ENCODE results near the gene BMERB1.

The BMERB1 gene

GRCh38 chr16:15464401-15465186 lies 30.2 kb downstream of the BMERB1 start:
- no peak for DNase-seq

DNA sequence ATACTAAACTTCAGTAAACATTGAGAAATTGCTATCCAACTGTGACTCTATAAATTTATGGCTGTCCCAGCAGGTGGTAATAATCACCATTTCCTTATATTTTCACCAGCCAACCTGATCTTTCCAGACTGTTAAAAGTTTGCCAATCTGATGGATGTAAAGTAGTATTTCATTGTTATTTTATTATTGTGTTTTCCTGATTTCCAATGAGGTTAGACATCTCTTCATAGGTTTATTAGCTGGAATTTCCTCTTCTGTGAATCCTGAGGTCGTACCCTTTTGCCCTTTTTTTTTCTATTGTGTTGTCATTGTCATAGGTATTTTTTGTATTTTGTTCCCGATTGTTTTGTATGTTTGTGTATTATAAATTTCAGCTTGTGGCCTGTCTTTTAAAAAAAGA lies 31.7 kb downstream of the BMERB1 start:
- DNase-seq: no peak

GRCh38 chr16:15466886-15467781 lies 32.7 kb downstream of the BMERB1 start:
- no peak for DNase-seq

DNA sequence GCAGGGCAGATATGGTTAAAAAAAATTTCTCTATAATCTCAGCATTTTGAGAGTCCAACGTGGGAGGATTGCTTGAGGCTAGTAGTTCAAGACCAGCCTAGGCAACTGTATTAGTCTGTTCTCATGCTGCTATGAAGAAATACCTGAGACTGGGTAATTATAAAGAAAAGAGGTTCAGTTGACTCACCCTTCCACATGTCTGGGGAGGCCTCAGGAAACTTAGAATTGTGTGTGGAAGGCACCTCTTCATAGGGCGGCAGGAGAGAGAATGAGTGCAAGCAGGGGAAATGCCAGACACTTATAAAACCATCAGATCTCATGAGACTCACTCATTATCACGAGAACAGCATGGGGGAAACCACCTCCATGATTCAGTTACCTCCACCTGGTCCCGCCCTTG lies 42.6 kb downstream of the BMERB1 start:
- peak in 1 of 2 experiments; percentile 4 for DNase-seq

DNA sequence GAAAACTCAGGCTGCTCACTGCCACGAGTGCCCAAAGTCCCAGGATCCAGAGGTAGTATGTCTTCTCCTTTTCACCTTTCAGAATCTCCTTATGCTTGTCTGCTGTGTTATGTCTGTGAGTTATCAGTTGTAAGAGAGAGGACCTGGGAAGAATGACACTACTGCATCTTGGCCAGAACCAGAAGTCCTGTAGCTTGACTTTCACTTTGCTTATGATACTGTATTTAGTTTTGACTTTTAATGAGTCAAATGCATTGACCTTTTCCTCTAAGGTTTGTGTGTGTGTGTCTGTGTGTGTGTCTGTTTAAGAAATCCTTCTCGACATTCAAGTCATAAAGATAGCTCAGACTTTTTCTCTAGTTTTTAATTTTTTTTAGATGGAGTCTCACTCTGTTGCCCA lies 43.4 kb downstream of the BMERB1 start:
- no peak for DNase-seq

DNA sequence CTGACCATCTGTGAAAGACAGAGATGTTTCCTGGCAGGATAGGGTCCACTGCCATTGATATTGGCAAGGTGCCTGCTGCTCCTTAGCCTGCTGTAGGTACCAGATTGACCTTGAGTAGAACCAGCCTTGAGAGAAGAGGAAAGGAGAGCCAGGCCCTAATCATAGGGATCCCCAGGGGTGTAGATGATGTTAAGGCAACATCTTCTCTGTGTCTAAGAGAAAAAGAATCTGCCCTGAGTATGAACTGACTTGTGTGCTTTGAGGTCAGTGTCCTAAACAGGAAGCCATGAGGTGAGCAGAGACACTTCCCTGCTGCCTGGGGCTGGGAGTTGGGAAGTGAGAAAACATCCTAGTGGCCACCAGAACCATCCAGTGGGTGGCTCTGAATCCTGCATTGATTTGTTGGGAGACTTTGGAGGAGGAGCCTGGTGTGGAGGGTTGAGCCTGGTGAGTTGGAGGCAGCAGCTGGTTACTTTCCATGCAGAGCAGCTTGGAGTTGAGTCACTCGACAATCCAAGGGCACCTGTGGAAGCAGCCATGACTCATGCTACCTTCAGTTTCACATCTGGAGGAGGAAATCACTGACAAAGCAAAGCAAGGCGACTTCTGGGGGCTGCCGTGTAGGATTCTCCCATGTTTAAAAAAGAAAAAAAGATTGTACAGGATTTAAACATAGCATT lies 47.8 kb downstream of the BMERB1 start:
- DNase-seq: peak; percentile 10 to 57

- no peak for DNase-seq
Observed at GRCh38 chr16:15482748-15483298, 48.4 kb downstream of the BMERB1 start.

GRCh38 chr16:15483857-15484256 lies 49.5 kb downstream of the BMERB1 start:
- DNase-seq: no peak

- DNase-seq: no peak
Observed at GRCh38 chr16:15484662-15485061, 50.3 kb downstream of the BMERB1 start.

- DNase-seq: no peak
Observed at GRCh38 chr16:15485175-15485574, 50.8 kb downstream of the BMERB1 start.

GRCh38 chr16:15486661-15487060 lies 52.3 kb downstream of the BMERB1 start:
- DNase-seq: no peak

- no peak for DNase-seq
Observed at GRCh38 chr16:15487336-15488284, 53.2 kb downstream of the BMERB1 start.

- no peak for DNase-seq
Observed at GRCh38 chr16:15489016-15489415, 54.6 kb downstream of the BMERB1 start.

GRCh38 chr16:15490123-15490711 lies 55.8 kb downstream of the BMERB1 start:
- no peak for DNase-seq

- DNase-seq: no peak
Observed at GRCh38 chr16:15491411-15491810, 57.0 kb downstream of the BMERB1 start.

GRCh38 chr16:15492091-15492740 lies 57.8 kb downstream of the BMERB1 start:
- DNase-seq: no peak

DNA sequence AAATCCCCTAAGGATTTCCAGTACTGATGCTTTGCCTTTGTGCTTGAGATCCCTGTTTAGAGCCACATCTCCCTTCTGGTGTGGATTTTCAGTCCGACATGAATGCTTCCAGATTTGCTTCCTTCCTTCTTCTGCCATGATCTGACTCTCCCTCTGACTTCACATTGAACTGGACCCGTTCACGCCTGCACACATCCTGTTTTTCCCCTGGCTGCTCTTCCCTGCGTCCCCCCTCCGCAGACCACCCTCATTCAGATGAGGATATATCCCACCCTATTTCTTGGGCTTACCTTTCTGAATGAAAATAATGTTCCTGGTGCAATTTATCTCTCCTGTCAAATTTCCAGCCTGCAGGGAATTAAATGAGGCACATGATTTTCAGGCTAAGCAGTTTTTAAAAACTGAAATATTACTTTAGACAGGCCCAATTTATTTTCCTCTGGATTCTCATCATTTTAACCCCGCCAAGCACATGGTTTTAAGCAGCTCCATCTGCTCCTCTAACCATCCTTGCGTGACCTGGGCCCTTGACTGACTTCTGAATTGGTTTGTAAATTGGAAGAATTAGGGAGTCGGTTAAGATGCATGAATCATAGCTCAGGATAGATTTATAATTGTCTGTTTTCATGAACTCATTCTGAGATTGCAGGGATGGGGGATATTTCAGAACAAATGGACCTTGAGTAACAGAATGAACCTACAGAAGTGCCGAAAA lies 59.2 kb downstream of the BMERB1 start:
- no peak for DNase-seq

GRCh38 chr16:15494236-15494635 lies 59.8 kb downstream of the BMERB1 start:
- no peak for DNase-seq

- no peak for DNase-seq
Observed at GRCh38 chr16:15495898-15496297, 61.5 kb downstream of the BMERB1 start.

Data from stimulated activated CD4-positive, alpha-beta T cell treated with anti-CD3 and anti-CD28 coated beads, Interleukin-4, amount 100 ng/mL, for 4 hours (primary cell).